Fibroblast of villous mesenchyme (primary cell): ENCODE data around the gene CALR3. TPM values are rescaled to one million over a fixed set of nuclear protein-coding genes. Genes with fewer than 3 reads are reported as not detected.

ENCODE experiments used
- DNase-seq: peaks from one replicate; pipeline ENCODE4 v3.0.0-alpha.2; 2010; ENCODE audit warnings: low read depth
- H3K4me3 ChIP-seq: 2 replicates; pipeline ENCODE4 v1.5.1; 2011; ENCODE audit warnings: low read depth, mild to moderate bottlenecking, low read length
- CTCF ChIP-seq: IDR thresholded peaks from 2 replicates; pipeline ENCODE4 v1.5.1; 2012; ENCODE audit warnings: low read depth, mild to moderate bottlenecking, low read length; ENCODE audit not compliant: insufficient read depth
- total RNA-seq: library from RNA; depleted of rRNA; stranded (reverse); fragments of >200 nt; gene quantifications from 2 replicates; pipeline ENCODE4 v1.2.3, GENCODE V29; 2012

Gene CALR3
- total RNA-seq, 1 donor, result not detected

DNA sequence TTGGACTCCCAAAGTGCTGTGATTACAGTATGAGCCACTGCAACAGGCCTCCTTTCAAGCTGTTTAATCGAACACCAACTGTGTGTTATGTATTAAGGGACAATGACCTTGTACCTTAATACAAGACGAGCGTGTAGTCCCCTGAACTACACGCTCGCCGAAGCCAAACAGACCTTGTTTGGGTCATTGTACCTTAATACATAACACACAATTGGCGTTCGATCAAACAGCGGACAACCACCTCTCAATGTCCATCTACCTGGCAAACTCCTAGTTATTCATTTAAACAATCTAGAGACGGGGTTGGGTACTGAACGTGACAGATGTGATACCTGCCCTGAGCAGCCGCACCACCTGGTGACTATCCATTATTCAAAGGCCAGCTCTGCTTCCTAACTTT is 45.0 kb upstream of the CALR3 start:
- no peak for DNase-seq
- no peak for TF ChIP-seq CTCF
- peak overlapping the region; percentile 95 for H3K4me3 ChIP-seq

GRCh38 chr19:16537111-16537510 is 41.1 kb upstream of the CALR3 start:
- no peak for TF ChIP-seq CTCF
- no peak for DNase-seq
- H3K4me3 ChIP-seq, result no peak overlapping the region

- DNase-seq, result no peak
- no peak overlapping the region for H3K4me3 ChIP-seq
- TF ChIP-seq CTCF, result no peak
These were observed 40.2 kb upstream of the CALR3 start for GRCh38 chr19:16536130-16536529.

GRCh38 chr19:16535381-16535780 is 39.4 kb upstream of the CALR3 start:
- TF ChIP-seq CTCF, result no peak
- DNase-seq, result no peak
- H3K4me3 ChIP-seq, result no peak overlapping the region

- no peak overlapping the region for H3K4me3 ChIP-seq
- DNase-seq, result no peak
These were observed 36.7 kb upstream of the CALR3 start for GRCh38 chr19:16532440-16533234.

GRCh38 chr19:16531380-16531669 is 35.4 kb upstream of the CALR3 start:
- no peak for TF ChIP-seq CTCF
- no peak overlapping the region for H3K4me3 ChIP-seq
- DNase-seq, result no peak

More at GRCh38 chr19:16532440-16533234, 36.7 kb upstream of the CALR3 start:
- TF ChIP-seq CTCF, result no peak
